Measurements from ENCODE around the gene ELK1.
A peak's percentile ranks its signal among the peaks of the same experiment; 100 is the strongest.

DNA sequence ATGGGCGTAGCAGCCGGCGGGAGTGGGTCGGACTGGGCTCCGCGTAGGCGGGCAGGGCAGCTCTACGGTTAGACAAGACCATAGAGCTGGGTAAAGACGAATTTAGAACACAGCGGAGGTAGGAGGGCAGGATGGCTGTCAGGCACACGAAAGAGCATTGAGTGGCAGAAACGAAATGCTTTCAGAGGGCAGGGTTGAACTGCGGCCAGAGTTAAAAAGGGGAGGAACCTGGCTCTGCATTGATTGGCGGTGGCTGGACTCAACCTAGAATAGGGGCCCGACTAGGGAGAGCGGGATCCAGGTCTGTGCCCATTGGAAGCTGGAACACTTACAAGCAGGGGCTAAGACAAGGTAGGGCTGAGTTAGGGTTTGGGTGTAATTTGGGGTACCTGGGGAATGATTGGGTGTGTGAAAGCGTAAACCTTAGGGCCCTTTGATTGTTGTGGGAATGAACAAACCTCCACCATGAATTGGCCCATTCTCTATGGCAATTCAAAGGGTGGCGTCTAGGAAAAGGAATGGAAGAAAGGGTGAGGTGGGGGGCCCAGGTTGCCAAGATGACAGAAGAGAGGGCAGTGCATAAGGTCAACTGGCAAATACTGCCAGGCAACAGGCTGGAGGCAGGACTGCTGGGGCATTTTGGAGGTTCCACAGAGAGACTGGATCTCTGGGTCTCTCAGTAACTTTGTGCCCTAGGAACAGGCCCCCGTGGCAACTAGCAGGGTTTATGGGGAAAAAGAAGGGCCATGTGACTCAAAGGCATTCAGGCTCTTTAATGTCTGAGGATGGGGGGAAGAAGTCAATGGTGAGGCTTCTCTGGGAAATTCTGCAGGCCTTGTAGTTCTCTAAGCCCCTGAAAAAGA, 911 bp upstream of the ELK1 start:
- TF ChIP-seq POLR2A (IDR thresholded peaks at IDR 0.05; ENCODE audit: low read depth, low read length) (peak; percentile 63; the same call in 1 of the 2 replicates), CTCF (conservative IDR thresholded peaks at IDR 0.05; ENCODE audit: low read depth, low read length) (no peak), NFE2L2 (IDR thresholded peaks at IDR 0.05; ENCODE audit: low read depth, low read length) (no peak), SMC3 (IDR thresholded peaks at IDR 0.05; ENCODE audit: low read depth, low read length) (no peak), MXI1 (IDR thresholded peaks at IDR 0.05; ENCODE audit: borderline replicate concordance, low read depth, low read length) (no peak), RAD21 (IDR thresholded peaks at IDR 0.05; ENCODE audit: low read length) (no peak), BHLHE40 (IDR thresholded peaks at IDR 0.05; ENCODE audit: low read depth, low read length) (no peak), CHD1 (IDR thresholded peaks at IDR 0.05; ENCODE audit: low read depth, low read length) (no peak), USF2 (IDR thresholded peaks at IDR 0.05; ENCODE audit: low read depth, low read length) (no peak), CEBPB (IDR thresholded peaks at IDR 0.05; ENCODE audit: low read depth, low read length) (no peak), RCOR1 (IDR thresholded peaks at IDR 0.05; ENCODE audit: insufficient replicate concordance, low read length) (no peak), MAFK (IDR thresholded peaks at IDR 0.05; ENCODE audit: low read depth, low read length) (no peak)

Measured in IMR-90 (cell line).